Umbilical cord (tissue), 2 donors: ENCODE data around the gene ANO10. TPM values are rescaled to one million over a fixed set of nuclear protein-coding genes. Genes with fewer than 3 reads are reported as not detected.
"Not testable (repeated sequence)": the region's sequence is repeated elsewhere in the genome, so short reads cannot be mapped to it uniquely, and the experiment has no call there.

Experiments
- DNase-seq: peaks from one replicate; pipeline ENCODE4 v3.0.0-alpha.2; 2015; ENCODE audit warnings: low spot score
- total RNA-seq: library from RNA; depleted of rRNA; stranded (reverse); fragments of >200 nt; gene quantifications from one replicate; pipeline ENCODE4 v1.2.3, GENCODE V29; 2014; ENCODE audit warnings: low replicate concordance; ENCODE audit not compliant: insufficient read depth

Gene ANO10
- total RNA-seq, 1 donor from 2014 or later, result 25.8 TPM

- DNase-seq, result no peak
Observed at GRCh38 chr3:43522727-43523362, 99.0 kb downstream of the ANO10 start.

DNA sequence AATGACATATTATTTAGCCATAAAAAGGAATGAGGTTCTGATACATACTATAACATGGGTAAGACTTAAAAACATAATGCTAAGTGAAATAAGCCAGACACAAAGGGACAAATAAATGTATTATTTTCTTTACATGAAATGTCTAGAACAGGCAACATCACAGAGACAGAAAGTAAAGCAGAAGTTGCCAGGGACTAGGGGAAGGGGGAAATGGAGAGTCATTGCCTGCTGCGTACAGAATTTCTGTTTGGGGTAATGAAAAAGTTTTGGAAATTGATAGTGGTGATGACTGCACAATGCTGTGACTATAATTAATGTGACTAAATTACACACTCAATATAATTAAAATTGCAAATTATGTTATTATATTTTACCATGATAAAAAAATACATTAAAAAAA lies 99.9 kb downstream of the ANO10 start:
- no peak for DNase-seq

DNA sequence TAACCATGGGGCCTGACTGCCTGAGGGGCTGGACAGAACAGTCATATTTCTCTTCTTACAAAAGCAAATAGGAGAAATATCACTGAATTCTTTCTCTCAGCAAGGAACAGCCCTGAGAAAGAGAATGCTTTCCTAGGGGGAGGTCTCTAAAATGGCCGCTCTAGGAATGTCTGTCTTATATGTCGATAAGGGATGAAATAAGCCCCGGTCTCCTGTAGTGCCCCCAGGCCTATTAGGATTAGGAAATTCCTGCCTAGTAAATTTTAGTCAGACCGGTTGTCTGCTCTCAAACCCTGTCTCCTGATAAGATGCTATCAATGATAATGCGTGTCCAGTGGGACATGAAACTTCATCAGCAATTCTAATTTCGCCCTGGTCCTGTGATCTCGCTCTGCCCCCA lies 103.3 kb downstream of the ANO10 start:
- DNase-seq, result not testable (repeated sequence)

- peak; percentile 74 for DNase-seq
Observed at GRCh38 chr3:43515970-43516635, 105.7 kb downstream of the ANO10 start.

GRCh38 chr3:43515208-43515917 lies 106.4 kb downstream of the ANO10 start:
- no peak for DNase-seq

DNA sequence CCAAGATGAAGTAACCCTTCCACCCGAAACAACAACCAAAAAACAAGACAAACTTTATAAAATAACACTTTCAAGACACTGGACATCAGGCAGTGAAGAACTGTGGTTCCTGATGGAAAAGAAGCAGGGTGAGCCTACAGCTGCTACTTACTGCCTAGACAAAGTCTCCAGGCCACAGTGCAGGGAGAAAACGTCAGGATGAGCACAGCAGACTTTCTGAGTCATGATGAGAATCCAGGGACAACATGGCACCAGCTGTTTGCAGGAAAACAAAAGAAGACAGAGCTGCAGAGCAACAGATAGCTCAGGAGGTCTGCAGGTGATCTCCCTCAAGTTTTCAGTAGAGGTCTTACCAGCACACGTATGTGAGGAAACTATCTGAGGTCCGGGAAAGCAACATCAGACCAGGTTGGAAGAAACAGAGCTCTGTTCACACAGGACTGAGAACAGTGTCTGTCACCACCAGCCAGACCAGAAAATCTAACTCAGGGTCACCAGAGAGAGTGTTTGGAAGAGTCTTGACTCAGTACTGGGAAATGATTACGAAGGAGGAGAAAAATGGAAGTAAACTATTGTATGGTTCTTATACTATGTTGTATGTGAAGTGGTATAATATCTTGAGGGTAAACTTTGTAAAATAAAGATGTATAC lies 108.9 kb downstream of the ANO10 start:
- no peak for DNase-seq

GRCh38 chr3:43506644-43507043 lies 115.2 kb downstream of the ANO10 start:
- no peak for DNase-seq

DNA sequence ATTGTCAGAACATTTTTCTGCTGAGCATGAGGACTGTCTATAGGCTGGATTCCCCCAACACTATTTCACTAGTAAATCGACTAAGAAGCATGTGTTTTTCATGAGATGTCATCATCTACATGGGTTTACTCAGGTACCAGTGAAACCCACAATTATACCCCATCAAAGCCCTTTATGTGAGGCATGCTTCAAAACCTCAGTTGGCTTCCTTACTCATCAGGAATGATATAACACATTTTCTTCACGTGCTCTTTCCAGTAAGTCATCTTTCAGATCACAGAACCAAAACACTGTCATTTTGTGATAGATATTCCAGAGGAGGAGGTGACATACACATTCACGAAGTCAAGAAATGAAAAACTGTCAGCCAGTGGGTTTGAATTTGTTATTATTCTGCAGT lies 116.5 kb downstream of the ANO10 start:
- no peak for DNase-seq

GRCh38 chr3:43503067-43503728 lies 118.6 kb downstream of the ANO10 start:
- DNase-seq, result peak; percentile 25

DNA sequence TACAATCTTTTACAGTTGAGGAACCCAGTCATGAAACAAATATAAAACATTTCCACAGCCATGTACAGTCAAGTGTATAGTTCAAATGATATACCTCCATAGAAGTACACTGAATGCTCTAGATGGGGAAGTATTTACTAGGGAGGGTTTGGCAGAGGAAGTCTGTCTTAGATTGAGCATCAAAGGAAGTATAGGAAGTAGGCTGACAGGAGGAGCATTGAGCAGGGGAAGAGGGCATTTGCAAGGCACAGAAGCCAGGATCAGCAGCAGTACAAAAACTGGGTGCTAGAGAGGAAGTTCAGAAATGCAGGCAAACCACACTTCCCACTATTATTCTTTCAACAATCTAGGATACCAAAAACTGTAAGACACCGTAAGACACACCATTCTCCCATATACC lies 122.6 kb downstream of the ANO10 start:
- peak; percentile 31 for DNase-seq

- DNase-seq, result no peak
Observed at GRCh38 chr3:43497905-43498365, 123.9 kb downstream of the ANO10 start.

DNA sequence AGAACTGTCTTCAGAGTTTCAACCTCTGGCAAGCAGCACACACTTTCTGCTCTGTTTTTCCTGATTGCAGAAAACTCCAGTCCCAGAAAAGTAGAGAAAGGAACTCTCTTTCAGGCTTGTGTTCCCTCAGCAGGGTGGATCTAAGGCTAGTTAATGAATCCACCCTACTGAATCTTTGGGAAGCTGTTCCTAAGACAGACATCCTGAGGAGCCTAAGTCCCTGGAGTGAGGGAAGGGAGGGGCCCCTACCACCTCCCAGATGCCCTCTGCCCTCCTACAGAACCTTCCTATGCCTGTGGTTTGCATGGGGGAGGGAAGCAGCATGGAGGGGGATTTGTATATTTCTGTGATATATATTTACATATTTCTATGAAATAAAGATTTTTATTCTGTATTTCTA lies 124.4 kb downstream of the ANO10 start:
- no peak for DNase-seq

DNA sequence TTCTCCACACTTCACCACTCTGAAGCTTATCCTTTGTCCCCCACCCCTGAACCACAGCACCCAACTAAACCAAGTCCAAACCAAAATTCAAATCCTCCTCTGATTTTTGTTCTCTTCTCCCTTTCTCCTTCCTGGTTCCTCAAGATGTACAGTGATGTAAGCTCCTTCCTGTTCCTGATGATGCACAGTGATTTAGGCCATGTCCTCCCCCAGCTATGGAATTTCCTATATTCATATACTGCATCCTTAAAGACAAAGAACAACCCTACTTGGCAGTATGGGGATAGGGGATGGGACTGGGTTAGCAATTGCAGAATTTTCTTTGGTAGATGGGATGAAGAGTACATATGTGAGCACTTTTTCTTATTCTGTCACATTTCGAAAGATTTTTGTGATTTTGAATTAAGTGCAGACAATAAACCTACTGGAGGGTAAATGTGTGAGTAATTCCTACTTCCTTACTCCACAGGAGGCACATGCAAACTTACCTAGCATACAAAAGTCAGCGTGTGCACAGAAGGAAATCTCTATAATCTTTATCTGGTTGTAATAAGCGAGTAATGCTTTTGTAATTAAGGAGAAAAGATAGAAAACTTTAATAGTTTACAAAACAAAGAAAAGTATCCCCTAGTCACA lies 125.0 kb downstream of the ANO10 start:
- DNase-seq, result no peak

- DNase-seq, result not testable (repeated sequence)
Observed at GRCh38 chr3:43492932-43493331, 128.9 kb downstream of the ANO10 start.

- DNase-seq, result not testable (repeated sequence)
Observed at GRCh38 chr3:43491807-43492206, 130.0 kb downstream of the ANO10 start.

- DNase-seq, result no peak
Observed at GRCh38 chr3:43490640-43491185, 131.1 kb downstream of the ANO10 start.

GRCh38 chr3:43489930-43490329 lies 131.9 kb downstream of the ANO10 start:
- DNase-seq, result peak; percentile 31

DNA sequence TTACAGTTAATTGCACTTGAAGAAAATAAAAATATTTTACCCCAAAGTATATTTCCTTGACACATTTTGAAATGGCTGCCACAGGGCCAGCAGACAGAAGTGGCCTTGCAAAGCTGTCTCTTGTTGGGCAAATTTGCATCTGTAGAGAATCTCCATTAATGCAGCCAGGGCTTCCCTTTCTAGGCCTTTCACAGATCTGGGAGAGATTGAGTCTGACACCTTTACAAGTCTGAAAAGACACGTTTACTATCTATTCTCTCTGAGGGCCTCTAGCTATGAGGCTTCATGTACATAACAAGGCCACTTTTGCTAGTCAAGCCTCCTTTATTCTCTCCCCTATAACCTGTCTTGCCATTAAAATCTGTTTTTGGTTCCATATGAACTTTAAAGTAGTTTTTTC lies 135.9 kb downstream of the ANO10 start:
- no peak for DNase-seq

GRCh38 chr3:43484926-43485488 lies 136.8 kb downstream of the ANO10 start:
- DNase-seq, result no peak

DNA sequence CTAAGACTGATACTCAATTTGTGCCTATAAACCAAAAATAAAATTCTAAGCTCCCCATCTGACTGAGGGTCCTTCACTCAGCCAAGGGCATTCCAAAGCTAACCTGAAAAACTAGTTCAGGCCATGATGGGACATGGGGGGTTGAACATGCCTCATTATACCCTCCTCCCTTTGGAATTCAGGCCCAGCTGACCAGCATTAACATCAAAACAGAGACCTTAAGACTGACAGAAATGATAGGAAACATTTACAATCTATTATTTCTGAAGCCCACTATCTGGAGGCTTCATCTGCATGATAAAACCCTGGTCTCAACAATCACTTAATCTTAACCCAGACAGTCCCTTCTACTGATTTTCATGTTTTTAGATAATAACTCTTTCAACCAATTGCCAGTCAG lies 140.4 kb downstream of the ANO10 start:
- DNase-seq, result peak; percentile 35

- not testable (repeated sequence) for DNase-seq
Observed at GRCh38 chr3:43478839-43479238, 143.0 kb downstream of the ANO10 start.
